GM23338 (cell line): ENCODE data around the gene GET4.

ENCODE experiments used
- CREB1 ChIP-seq: fragments of 250-450 bp; sonication (Bioruptor Pico); IDR thresholded peaks from 2 replicates; pipeline ENCODE4 v1.5.0; 2020; ENCODE audit warnings: low read depth, mild to moderate bottlenecking, moderate library complexity
- EZH2 ChIP-seq: fragments of 200-600 bp; sonication (generic); IDR thresholded peaks from one replicate; pipeline ENCODE4 v1.8.0; 2017; ENCODE audit warnings: antibody characterized with exemption, mild to moderate bottlenecking, low read depth; ENCODE audit not compliant: unreplicated experiment
- EZH2phosphoT487 ChIP-seq: fragments of 200-600 bp; sonication (generic); IDR thresholded peaks from one replicate; pipeline ENCODE4 v1.8.1; 2018; ENCODE audit warnings: antibody characterized with exemption; ENCODE audit not compliant: unreplicated experiment
- JUNB ChIP-seq: IDR thresholded peaks from one replicate; pipeline ENCODE4 v1.6.1; 2016; ENCODE audit warnings: antibody characterized with exemption; ENCODE audit not compliant: unreplicated experiment
- POLR2AphosphoS5 ChIP-seq: IDR thresholded peaks from 2 replicates; pipeline ENCODE4 v1.6.1; 2016; ENCODE audit warnings: antibody characterized with exemption, low read depth
- REST ChIP-seq: IDR thresholded peaks from one replicate; pipeline ENCODE4 v1.6.1; 2018; ENCODE audit warnings: antibody characterized with exemption; ENCODE audit not compliant: unreplicated experiment
- STAT1 ChIP-seq: IDR thresholded peaks from one replicate; pipeline ENCODE4 v1.6.1; 2016; ENCODE audit warnings: antibody characterized with exemption; ENCODE audit not compliant: unreplicated experiment
- ZNF331 ChIP-seq: fragments of 250-450 bp; sonication (Bioruptor Pico); IDR thresholded peaks from 2 replicates; pipeline ENCODE4 v1.5.0; 2020; ENCODE audit warnings: low read depth, mild to moderate bottlenecking, moderate library complexity
- TF ChIP-seq, protein P1 (sequence below), 2 experiments: fragments of 200-600 bp in 1 of 2; sonication (generic) in 1 of 2; conservative IDR thresholded peaks; 2 replicates each; pipeline versions ENCODE4 v1.5.1 to v1.6.1; 2016 to 2017; ENCODE audit warnings: antibody characterized with exemption in 2 of 2, low read depth in 2 of 2, mild to moderate bottlenecking in 2 of 2, moderate library complexity in 1 of 2
- TF ChIP-seq, protein P2 (sequence below): IDR thresholded peaks from 2 replicates; pipeline ENCODE4 v1.6.1; 2016; ENCODE audit warnings: antibody characterized with exemption

DNA sequence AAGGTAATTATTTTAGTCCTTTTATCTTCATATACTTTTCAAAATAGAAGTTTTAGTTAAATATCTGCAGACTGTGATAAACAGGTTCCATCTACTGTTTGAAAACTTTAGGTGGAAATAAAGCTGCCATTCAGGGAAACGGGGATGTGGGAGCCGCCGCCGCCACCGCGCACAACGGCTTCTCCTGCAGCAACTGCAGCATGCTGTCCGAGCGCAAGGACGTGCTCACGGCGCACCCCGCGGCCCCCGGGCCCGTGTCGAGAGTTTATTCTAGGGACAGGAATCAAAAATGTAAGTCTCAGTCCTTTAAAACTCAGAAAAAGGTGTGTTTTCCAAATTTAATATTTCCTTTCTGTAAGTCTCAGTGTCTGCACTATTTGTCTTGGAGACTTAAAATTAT is 33.1 kb upstream of the GET4 start:
- TF ChIP-seq, protein P1, sequence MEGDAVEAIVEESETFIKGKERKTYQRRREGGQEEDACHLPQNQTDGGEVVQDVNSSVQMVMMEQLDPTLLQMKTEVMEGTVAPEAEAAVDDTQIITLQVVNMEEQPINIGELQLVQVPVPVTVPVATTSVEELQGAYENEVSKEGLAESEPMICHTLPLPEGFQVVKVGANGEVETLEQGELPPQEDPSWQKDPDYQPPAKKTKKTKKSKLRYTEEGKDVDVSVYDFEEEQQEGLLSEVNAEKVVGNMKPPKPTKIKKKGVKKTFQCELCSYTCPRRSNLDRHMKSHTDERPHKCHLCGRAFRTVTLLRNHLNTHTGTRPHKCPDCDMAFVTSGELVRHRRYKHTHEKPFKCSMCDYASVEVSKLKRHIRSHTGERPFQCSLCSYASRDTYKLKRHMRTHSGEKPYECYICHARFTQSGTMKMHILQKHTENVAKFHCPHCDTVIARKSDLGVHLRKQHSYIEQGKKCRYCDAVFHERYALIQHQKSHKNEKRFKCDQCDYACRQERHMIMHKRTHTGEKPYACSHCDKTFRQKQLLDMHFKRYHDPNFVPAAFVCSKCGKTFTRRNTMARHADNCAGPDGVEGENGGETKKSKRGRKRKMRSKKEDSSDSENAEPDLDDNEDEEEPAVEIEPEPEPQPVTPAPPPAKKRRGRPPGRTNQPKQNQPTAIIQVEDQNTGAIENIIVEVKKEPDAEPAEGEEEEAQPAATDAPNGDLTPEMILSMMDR (conservative IDR thresholded peaks at IDR 0.05; ENCODE audit: low read depth in 2 of 2), result no peak
- TF ChIP-seq EZH2 (no peak), EZH2phosphoT487 (no peak), POLR2AphosphoS5 (no peak), REST (no peak), JUNB (no peak), CREB1 (CRISPR knock-in tag) (no peak), ZNF331 (CRISPR knock-in tag) (no peak), STAT1 (no peak)
- TF ChIP-seq, protein P2, sequence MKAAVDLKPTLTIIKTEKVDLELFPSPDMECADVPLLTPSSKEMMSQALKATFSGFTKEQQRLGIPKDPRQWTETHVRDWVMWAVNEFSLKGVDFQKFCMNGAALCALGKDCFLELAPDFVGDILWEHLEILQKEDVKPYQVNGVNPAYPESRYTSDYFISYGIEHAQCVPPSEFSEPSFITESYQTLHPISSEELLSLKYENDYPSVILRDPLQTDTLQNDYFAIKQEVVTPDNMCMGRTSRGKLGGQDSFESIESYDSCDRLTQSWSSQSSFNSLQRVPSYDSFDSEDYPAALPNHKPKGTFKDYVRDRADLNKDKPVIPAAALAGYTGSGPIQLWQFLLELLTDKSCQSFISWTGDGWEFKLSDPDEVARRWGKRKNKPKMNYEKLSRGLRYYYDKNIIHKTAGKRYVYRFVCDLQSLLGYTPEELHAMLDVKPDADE, result no peak
